Fibroblast of mammary gland (primary cell): ENCODE data around the gene IL17B.
A peak's percentile ranks its signal among the peaks of the same experiment; 100 is the strongest.

Experiments
- DNase-seq: peaks from one replicate; pipeline ENCODE4 v3.0.0-alpha.2; 2010; ENCODE audit warnings: low read depth
- H3K4me3 ChIP-seq: 2 replicates; pipeline ENCODE4 v1.5.1; 2011; ENCODE audit warnings: low read depth, mild to moderate bottlenecking, low read length, moderate library complexity; ENCODE audit not compliant: control insufficient read depth
- CTCF ChIP-seq: conservative IDR thresholded peaks from 2 replicates; pipeline ENCODE4 v1.5.1; 2011; ENCODE audit warnings: low read depth, low read length, inconsistent platforms; ENCODE audit not compliant: control insufficient read depth, insufficient read depth

IL17B gene

GRCh38 chr5:149387982-149388381 is 8.9 kb upstream of the IL17B start:
- peak; percentile 92 for DNase-seq
- TF ChIP-seq CTCF: no peak
- no peak overlapping the region for H3K4me3 ChIP-seq

GRCh38 chr5:149387081-149387631 is 8.1 kb upstream of the IL17B start:
- H3K4me3 ChIP-seq: no peak overlapping the region
- no peak for TF ChIP-seq CTCF
- peak; percentile 88 for DNase-seq

- TF ChIP-seq CTCF: no peak
- DNase-seq: no peak
- no peak overlapping the region for H3K4me3 ChIP-seq
These were observed 7.1 kb upstream of the IL17B start for GRCh38 chr5:149386166-149386565.

GRCh38 chr5:149383399-149383798 is 4.3 kb upstream of the IL17B start:
- no peak for DNase-seq
- no peak overlapping the region for H3K4me3 ChIP-seq
- no peak for TF ChIP-seq CTCF

- TF ChIP-seq CTCF: no peak
- no peak overlapping the region for H3K4me3 ChIP-seq
These were observed 3.6 kb upstream of the IL17B start for GRCh38 chr5:149382517-149383220.

GRCh38 chr5:149381986-149382338 is 2.9 kb upstream of the IL17B start:
- peak; percentile 69 for DNase-seq
- TF ChIP-seq CTCF: peak; percentile 88
- H3K4me3 ChIP-seq: no peak overlapping the region

More at GRCh38 chr5:149382517-149383220, 3.6 kb upstream of the IL17B start:
- DNase-seq: no peak

GRCh38 chr5:149381261-149381985 is 2.3 kb upstream of the IL17B start:
- H3K4me3 ChIP-seq: no peak overlapping the region
- TF ChIP-seq CTCF: no peak
- DNase-seq: no peak
